ENCODE data around the gene RUNX3.

The RUNX3 gene

DNA sequence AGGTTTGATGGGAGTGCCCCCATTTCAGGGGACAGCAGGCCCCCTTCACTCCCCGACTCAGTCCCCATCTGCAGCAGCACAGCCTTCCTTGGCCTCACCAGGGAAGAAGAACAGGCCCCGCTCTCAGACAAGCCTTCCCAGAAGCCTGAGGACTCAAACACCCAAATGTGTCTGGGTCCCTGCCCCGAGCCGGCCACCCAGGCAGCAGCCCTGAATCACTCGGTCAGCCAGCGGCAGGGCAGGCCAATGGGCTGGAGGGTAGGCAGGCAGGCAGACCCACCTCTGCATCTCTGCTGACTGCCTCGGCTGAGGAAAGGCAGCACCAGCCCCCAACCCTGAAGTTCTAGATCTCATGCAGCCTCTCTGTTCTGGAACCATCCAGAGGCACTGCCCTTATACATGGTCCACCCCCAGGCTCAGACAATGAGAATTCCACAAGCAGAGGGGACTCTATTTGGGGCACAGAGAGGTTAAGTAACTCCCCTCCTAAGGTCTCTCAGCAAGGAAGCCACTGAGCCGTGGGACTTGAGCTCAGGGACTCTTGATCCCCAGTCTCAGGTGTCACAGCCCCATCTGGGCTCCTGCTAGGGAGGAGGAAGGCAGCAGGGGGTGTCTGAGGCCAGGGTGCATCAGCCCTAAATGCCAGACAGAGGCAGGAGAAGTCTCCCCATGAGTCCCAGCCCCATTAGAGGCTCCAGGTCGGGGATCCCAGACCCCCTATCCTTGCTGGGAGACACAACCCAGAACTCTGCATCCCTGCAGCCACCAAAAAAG lies 33.2 kb upstream of the RUNX3 start:
- DNase-seq (ENCODE audit: low spot score): no peak

DNA sequence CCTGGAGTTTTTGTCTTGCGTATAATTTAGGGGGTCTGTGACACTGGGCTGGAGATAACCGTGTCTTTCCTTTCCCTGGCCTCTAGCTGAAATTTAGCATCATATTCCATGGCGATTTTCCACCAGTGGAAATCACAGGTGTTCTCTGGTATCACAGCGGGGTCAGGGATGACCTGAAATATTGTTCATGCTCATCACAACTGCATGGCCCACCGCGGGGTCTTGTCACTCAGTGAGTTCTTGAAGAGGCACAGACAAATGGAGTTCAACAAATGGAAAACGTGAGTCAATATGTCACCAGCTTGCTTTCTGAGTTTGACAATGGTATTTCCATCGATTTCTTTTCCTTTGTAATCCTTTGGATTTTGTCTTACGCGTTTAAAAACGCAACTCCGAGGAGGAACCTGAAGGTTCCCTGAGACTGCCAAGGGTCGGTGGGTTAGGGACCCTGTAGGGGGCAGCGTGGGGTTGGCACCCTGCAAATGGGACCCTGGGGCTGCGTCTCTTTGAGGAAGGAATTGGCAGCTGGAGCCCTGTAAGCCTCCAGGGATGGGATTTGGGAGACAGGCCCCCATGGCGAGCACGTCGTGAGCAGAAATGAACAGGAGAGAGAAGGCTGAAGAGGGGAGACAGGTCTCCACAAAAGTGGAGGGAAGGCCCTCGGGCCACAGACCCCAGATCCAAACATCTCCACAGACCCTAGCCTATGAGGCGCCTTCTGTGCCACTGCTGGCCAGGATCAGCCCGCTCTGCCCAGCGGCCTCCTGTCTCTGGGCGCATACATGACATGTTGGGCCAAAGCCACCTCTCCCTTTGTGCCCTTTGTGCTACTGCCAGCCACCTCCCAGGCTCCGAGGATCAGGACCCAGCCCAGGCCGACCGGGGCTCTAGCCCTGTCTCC lies 32.1 kb upstream of the RUNX3 start:
- DNase-seq (ENCODE audit: low spot score): no peak

- DNase-seq (ENCODE audit: low spot score): no peak
These were observed 31.3 kb upstream of the RUNX3 start for GRCh38 chr1:24961334-24961733.

DNA sequence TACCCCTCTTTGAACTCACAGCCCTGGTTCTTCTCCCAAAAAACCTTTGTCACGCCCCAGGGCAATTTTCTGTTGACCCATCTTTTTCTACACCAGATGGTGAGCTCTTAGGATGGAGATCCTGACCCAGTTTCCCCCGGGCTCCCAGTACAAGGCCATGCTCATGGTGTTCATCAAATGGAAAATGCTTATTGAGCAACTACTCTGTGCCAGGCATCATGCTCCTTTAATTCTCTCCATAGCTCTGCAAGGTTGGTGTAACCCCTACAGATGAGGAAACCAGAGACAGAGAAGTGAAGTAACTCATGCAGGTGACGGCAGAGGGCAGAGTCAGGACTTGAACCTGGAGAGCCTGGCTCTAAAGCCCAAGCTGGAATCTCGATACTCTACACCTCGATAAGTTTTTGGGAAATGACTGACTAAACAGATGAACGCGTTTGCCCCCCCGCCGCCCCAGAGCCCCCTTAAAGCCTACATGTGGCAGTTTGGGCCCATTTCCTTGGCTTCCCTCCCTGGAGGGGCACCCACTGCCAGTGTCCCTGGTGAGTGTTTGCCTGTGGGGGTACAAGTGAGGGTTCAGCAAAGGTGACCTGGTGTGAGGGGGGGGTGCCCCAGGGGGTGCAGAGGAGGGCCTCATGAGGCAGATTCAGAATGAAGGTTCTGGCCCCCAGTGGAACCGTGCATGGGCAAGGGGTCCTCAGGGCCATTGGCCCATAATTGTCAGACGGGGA lies 30.2 kb upstream of the RUNX3 start:
- no peak for DNase-seq (ENCODE audit: low spot score)

DNA sequence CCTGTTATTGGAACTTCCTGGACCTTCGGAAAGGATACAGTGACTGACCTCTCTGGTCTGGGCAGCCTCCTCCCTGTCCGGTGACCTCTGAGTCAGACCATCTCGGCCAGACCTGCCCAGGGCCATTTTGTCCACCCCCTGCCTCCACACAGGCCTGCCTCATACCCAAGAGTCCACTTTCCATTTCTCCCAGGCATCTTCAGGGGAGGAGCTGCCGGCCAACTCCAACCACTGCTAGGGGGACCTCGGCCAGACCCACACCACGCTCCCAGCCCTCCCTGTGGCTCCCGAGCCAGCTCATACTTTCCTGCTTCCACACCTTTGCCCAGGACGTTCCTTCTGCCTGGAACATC lies 29.5 kb upstream of the RUNX3 start:
- DNase-seq (ENCODE audit: low spot score): no peak

DNA sequence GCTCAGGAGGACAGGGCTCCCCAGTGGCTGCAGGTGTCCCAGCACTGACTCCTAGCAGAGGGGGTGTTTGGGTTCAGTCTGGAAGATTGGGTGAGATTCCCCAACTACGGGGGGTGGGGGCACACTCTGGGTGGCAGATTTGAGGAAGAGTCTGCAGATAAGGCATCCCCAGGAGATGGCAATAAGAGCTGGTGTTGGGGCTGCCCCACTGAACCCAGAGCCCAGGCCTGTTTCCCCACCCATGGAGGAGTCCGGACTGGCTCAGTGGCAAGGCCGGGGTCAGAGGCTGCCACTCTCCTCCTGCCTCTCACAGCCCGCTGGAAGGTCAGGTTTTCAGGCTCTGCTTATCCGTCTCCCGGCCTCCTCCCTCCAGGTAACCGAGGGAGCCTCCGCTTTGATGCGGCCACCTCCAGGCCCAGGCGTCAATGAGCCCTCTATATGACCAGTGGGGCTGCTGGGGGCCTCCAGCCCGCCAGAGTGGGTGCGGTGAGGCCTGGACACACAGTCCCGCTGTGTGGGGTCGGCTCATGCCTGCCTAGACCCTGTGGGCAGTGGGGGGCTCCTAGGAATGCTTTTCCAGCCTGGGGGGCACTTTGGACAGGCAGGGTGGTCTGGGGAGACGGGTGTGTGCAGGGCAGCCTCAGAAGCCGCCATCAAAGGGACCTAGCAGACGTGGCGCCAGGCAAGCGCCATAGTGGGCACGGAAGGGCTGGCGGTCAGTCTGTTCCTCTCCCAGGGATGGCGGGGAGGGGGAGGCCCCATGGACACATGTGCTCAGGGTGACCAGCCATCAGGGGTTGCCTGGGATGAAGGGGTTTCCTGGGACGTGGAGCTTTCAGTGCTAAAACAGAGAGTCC lies 28.9 kb upstream of the RUNX3 start:
- no peak for DNase-seq (ENCODE audit: low spot score)

- no peak for DNase-seq (ENCODE audit: low spot score)
These were observed 28.0 kb upstream of the RUNX3 start for GRCh38 chr1:24957808-24958752.

GRCh38 chr1:24957016-24957807 lies 27.1 kb upstream of the RUNX3 start:
- no peak for DNase-seq (ENCODE audit: low spot score)

DNA sequence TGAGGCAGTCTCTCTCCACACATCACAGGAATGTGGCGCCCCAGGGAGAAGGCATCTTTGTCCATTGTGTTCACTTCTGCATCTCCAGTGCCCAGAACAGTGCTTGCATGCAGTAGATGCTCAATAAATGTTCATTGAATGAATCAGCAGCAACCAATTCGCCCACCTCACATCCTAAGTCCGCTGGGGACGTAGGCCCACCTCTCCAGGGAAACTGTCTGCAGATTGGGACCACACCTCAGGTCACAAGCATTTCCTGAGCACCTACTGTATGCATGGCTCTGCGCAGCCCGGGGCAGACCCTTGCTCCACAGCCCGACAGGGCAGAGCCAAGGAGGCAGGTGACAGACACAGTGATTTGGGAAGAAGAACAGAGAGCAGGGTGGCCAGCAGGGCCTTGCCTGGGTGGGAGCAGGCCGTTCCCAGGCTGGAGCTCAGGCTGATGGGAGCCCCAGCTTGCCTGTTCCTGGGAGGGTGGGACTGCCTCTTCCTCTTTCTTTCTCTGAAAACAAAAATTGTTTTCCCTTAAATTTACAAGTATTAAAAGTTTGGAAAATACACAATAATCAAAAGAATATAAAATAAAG lies 25.8 kb upstream of the RUNX3 start:
- no peak for DNase-seq (ENCODE audit: low spot score)

DNA sequence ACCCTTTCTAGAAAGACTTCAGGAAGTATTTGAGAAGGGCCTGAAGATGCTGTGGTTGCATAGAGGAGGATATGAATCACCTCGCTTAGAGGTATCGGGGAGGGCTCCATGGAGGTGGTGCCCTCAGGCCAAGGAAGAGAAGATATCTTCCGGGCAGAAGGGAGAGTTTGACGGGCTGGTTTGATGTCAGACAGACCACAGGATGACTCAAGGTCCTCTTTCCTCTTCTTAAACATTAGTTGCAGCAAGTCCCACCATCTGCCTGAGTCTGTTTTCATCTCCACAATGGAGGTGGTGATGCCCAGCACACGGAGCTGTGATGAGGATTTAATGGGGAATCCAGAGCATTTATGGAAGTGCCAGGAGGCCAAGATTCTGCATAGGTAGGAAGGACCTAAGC lies 25.1 kb upstream of the RUNX3 start:
- peak; percentile 42 for DNase-seq (ENCODE audit: low spot score)

GRCh38 chr1:24954631-24955030 lies 24.6 kb upstream of the RUNX3 start:
- no peak for DNase-seq (ENCODE audit: low spot score)

GRCh38 chr1:24954022-24954421 lies 23.9 kb upstream of the RUNX3 start:
- no peak for DNase-seq (ENCODE audit: low spot score)

DNA sequence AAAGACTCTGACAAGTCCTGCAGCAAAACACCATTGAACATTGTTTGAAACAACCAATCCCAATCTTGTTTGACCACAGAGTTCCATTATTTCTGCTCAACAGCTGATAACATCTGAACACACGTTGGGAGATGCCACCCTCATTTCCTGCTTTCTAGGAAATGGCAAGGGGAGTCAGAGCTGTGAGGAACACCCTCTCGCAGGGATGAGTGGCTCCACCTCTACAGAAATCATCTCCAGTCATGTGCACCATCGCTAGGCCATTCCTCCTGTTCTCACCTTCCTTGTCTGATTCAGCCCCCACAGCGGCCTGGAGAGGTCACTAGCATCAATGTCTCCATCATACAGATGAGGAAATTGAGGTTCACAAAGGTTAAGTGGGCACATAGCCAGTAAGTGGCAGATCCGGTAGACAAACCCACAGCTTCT lies 22.4 kb upstream of the RUNX3 start:
- no peak for DNase-seq (ENCODE audit: low spot score)

DNA sequence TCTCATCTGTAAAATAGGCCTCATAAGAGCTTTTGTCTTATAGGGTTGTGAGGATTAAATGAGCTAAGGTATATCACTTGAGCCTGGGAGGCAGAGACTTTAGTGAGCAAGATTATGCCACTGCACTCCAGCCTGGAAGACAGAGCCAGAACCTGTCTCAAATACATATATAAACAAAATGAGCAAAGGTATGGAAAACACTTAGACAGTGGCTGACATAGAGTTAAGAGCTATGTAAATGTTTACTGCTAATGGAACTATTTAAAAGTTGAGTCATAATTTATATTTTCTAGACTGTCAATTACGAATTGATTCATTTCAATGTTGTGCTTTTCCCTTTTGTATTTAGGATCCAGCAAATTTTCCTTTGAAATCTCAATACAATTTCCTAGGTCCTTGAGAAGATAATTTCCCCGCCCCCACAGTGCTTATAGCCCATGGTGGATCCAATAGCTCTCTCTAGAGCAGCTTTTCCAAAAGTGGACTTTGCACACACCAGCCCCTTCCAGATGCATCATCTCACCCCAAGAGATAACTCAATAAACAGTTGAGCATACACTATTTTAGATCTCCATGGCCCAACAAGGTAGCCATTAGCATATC lies 21.8 kb upstream of the RUNX3 start:
- DNase-seq (ENCODE audit: low spot score): no peak

DNA sequence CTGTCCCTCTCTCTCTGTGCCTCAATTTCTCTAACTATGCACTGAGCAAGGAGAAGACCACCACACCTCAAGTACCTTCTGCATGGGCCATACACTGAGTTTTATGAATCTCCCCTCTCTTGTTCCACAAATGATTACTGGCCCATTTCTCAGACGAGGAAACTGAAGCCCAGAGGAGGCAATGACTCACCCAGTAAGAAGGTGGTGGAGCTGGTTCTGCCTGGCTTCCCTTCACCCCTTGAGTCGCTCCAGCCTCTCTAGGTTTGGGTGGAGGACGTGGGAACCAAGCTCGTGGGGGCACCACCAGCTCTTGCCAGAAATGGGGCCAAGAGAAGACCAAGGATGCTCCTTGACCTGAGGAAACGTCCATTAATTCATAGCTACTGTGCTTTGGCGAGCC lies 21.3 kb upstream of the RUNX3 start:
- no peak for DNase-seq (ENCODE audit: low spot score)

DNA sequence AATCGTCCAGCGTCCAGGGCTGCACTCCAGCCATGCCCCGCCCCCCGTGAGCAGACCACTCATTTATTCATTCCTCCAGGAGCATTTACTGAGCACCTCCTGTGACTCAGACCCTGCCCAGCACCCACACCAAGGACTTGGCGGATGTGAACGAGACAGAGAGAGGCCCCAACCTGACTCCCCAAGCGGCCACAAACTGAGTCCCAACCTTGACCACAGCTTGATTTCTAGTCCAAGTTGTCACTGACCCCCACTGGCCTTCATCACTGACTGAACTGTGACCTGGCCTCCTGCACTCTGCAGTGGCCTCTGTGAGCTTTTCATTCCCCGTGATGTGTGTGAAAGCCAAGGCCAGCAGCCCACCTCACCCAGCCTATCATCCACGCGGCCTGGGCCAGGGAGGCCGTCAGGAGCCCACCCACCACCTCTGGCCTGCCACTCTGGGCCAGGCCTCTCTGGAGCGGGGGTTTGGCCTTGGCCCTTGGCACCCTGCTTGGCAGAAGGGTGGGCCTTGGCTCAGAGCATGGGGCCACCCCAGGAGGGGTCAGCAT lies 19.3 kb upstream of the RUNX3 start:
- peak; percentile 69 for DNase-seq (ENCODE audit: low spot score)

GRCh38 chr1:24948079-24948827 lies 18.2 kb upstream of the RUNX3 start:
- DNase-seq (ENCODE audit: low spot score): no peak
